Stimulated activated CD4-positive, alpha-beta T cell treated with anti-CD3 and anti-CD28 coated beads, Interleukin-15, amount 100 ng/mL, for 48 hours (primary cell): ENCODE measurements around the gene TAF4B.
"Not testable (repeated sequence)": the region's sequence is repeated elsewhere in the genome, so short reads cannot be mapped to it uniquely, and the experiment has no call there.

Source experiments
- DNase-seq, 2 donors: peaks; one replicate each; pipeline ENCODE4 v3.0.0-alpha.2; 2020; ENCODE audit warnings: low read depth in 2 of 2

TAF4B gene, protein sequence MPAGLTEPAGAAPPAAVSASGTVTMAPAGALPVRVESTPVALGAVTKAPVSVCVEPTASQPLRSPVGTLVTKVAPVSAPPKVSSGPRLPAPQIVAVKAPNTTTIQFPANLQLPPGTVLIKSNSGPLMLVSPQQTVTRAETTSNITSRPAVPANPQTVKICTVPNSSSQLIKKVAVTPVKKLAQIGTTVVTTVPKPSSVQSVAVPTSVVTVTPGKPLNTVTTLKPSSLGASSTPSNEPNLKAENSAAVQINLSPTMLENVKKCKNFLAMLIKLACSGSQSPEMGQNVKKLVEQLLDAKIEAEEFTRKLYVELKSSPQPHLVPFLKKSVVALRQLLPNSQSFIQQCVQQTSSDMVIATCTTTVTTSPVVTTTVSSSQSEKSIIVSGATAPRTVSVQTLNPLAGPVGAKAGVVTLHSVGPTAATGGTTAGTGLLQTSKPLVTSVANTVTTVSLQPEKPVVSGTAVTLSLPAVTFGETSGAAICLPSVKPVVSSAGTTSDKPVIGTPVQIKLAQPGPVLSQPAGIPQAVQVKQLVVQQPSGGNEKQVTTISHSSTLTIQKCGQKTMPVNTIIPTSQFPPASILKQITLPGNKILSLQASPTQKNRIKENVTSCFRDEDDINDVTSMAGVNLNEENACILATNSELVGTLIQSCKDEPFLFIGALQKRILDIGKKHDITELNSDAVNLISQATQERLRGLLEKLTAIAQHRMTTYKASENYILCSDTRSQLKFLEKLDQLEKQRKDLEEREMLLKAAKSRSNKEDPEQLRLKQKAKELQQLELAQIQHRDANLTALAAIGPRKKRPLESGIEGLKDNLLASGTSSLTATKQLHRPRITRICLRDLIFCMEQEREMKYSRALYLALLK

DNA sequence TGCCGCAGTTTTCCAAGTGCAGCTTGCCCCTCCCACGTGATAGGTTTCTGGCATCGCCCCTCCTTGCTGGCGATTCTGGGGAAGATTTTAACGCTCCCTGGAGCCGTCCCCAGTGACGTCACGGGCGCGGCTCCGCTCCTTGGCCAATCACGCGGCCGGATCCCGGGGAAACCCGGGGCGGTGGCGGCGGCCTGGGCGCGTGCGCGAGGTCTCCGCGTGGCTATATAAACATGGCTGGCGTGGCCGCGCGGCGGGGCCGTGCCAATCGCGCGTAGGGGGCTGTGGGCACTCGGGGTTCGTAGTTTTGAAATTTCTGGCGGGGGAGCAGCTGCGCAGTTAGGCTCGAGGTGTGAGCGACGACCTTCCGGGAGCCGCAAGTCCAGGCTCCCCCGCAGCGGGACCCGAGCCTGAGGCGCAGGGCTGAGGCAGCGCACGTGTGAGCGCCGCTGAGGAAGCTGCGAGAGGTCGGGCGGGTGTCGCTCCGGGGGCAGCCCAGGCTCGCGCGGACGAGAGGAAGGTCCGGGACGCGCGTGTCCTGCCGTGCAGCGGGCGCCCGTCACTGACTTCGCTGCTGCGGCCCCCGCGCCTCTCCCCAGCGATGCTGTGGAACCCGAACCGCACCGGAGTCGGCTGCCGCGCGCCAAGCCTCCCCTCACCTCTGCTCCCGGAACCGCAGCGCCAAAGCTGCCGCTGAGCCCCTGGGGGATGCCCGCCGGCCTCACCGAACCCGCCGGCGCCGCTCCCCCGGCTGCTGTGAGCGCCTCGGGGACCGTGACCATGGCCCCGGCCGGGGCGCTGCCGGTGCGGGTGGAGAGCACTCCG lies at the start of gene TAF4B:
Gene TAF4B (plus strand): TSS at position 217 of the 822 bp plus-strand sequence. CDS start 489 bp downstream, at position 706.
- DNase-seq: peak; percentile 87 to 92

DNA sequence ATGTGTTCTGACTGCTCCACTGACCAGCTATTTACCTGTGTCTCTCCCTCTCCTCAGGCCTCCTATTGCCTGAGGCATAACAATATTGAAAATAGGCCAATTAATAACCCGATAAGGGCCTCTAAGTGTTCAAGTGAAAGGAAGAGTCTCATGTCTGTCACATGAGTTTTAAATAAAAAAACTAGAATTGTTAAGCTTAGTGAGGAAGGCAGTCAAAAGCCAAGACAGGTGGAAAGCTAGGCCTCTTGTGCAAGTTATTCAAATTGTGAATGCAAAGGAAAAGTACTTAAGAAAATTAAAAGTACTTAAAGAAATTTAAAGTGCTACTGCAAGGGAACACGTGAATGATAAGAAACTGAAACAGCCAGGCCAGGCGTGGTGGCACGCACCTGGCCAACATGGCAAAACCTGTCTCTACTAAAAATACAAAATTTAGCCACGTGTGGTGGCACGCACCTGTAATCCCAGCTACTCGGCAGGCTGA lies 44.9 kb upstream of the TAF4B start:
- DNase-seq: no peak

DNA sequence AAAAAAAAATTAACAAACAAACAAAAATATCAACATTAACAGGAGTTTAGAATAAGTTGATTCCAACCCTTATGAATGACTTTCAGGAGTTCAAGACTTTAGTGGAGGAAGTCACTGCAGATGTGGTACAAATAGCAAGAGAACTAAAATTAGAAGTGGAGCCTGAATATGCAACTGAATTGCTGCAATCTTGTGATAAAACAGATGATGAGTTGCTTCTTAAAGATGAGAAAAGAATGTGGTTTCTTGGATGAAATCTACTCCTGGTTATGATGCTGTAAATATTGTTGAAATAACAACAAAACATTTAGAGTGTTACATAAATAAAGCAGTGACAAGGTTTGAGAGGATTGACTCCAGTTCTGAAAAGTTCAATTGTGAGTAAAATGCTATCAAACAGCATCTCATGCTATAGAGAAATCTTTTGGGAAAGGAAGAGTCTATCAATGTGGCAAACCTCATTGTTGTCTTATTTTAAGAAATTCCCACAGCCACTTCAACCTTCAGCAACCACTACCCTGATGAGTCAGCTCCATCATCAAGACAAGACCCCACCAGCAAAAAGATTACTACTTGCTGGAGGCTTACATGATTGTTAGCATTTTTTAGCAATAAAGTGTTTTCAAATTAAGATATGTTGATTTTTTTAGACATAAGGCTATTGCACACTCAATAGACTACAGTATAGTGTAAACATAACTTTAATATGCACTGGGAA lies 42.7 kb upstream of the TAF4B start:
- DNase-seq: no peak

DNA sequence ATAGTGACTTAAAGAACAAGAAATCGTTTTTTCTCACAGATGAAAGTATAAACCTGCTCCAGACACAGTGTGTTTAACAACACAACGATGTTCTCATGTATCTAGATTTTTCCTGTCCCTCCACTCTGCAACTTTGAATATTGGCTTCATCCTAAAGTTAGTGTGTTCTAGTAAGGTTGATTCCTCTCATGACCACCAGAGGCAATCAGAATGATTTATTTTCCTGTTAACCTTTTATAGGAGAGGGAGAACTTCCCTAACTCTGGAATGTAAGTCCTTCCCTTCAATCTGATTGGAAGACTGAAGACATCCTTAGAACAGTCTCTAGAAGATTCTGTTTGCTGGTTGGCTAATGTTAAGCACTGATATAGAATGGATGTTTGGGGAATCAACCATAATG lies 41.0 kb upstream of the TAF4B start:
- no peak for DNase-seq

DNA sequence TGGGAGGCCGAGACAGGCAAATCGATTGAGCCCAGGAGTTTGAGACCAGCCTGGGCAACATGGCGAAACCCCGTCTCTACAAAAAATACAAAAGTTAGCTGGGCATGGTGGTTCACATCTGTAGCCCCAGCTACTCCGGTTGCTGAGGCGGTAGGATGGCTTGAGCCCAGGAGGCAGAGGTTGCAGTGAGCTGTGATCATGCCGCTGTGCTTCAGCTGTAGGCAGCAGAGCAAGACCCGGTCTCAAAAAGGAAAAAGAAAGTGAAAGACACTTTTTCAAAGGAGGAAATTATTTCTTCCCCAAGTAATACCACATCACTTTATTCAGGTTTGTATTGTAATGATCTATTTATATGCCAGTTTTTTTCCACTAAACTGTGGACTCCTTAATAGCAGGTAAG lies 35.7 kb upstream of the TAF4B start:
- peak; percentile 4 to 8 for DNase-seq

DNA sequence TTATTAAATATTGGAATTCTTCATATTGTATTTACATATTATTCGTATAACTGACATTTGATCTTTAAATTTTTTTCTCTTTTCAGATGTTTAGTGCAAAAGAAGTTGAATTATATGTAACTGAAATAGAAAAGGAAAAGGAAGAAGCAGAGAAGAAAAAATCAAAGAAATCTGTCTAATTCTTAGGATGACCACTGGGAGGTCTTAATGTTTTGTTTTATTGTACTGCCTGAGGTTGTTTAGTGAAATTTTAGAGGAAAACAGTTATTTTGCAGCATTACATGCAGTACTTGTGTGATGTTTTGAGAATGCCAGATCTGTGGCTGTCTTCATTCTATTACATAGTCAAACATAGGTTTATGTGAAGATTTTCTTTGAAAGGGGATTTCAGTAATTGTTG lies 34.0 kb upstream of the TAF4B start:
- DNase-seq: no peak

DNA sequence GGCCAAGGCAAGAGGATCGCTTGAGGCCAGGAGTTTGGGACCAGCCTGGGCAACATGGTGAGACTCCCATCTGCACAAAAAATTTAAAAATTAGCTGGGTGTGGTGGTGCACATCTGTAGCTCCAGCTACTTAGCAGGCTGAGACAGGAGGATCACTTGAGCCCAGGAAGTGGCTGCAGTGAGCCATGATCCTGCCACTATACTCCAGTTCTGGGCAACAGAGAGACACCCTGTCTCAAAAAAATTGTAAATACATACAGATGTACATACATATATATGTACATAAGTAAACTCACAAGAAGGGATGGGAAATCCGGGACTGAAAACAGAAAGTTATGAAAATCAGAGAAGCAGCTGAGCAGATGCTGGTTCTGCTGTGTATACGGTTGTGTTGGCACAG lies 29.6 kb upstream of the TAF4B start:
- DNase-seq: no peak

DNA sequence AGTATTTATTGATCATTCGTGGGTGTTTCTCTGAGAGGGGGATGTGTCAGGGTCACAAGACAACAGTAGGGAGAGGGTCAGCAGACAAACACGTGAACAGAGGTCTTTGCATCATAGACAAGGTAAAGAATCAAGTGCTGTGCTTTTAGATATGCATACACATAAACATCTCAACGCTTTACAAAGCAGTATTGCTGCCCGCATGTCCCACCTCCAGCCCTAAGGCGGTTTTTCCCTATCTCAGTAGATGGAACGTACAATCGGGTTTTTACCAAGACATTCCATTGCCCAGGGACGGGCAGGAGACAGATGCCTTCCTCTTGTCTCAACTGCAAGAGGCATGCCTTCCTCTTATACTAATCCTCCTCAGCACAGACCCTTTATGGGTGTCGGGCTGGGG lies 24.2 kb upstream of the TAF4B start:
- DNase-seq: not testable (repeated sequence)

DNA sequence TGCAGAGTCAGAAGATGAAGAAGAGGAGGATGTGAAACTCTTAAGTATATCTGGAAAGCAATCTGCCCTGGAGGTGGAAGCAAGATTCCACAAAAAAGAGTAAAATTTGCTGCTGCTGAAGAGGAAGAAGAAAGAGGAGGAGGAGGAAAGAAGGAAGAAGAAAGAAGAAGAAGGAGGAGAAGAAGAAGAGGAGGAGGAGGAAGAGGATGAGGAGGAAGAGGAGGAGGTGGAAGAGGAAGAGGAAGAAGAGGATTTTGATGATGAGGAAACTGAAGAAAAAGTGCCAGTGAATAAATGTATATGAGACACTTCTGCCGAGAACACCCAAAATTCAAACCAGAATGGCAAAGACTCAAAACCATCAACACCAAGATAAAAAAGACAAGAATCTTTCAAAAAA lies 20.9 kb upstream of the TAF4B start:
- DNase-seq: no peak

DNA sequence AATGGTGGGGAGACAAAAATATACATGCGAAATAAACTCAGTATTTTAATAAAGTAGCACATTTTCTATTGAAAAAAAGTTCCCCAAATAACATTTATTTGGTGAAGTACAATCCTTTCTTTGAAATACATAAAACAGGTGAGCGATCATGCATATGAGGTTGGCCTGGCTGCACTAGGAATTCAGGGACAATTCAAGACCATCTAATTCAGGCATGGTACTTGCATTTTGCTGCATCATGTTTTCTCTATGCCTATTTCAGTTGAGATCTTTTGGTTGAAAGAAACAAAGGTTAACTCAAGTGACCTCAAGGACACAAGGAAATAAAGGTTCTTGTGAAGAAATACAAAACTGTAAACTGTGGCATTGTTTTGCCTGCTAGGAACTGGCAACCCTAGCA lies 19.8 kb upstream of the TAF4B start:
- DNase-seq: no peak

DNA sequence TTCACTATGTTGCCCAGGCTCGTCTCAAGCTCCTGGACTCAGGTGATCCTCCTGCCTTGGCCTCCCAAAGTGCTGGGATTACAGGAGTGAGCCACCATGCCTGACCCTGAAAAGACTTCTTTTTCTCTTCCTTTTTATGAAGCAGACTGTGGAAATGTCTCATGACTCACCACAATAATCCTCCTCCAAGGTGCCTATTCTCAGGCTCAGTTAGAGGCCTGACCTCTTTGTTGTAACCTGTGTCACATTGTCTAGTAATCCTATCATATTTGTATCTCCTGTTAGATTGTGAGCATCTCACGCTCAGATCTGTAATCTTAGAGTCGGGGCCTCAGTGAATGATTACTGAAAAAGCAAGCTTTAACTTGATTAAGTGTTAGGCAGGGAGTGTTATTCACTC lies 18.3 kb upstream of the TAF4B start:
- DNase-seq: no peak

DNA sequence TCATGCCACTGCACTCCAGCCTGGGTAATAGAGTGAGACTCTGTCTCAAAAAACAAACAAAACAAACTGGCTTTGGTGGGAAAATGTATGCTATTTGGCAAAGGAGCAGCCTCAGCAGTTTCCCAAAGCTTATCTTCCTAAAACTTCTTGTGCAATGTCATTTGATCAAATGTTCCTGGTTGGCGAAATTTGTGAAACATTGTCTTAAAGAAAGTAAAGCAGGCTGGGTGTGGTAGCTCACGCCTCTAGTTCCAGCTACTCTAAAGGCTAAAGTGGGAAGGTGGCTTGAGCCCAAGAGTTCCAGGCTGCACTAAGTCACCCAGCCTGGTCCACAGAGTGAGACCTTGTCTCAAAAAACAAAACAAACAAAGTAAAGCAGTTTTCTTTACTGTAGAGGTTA lies 17.3 kb upstream of the TAF4B start:
- no peak for DNase-seq

DNA sequence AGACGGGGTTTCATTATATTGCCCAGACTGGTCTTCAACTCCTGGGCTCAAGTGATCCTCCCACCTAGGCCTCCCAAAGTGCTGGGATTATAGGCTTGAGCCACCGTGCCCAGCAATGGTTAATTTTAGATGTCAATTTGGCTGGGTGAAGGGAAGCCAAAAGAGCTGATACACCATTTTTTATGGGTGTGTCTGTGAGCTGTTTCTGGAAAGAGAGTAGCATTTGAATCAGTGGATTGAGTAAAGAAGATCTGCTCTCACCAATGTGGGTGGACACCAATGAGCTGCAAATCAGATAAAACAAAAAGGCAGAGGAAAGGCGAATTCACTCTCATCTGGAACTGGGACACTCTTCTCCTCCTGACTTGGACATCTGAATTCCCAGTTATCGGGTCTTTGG lies 16.1 kb upstream of the TAF4B start:
- no peak for DNase-seq

DNA sequence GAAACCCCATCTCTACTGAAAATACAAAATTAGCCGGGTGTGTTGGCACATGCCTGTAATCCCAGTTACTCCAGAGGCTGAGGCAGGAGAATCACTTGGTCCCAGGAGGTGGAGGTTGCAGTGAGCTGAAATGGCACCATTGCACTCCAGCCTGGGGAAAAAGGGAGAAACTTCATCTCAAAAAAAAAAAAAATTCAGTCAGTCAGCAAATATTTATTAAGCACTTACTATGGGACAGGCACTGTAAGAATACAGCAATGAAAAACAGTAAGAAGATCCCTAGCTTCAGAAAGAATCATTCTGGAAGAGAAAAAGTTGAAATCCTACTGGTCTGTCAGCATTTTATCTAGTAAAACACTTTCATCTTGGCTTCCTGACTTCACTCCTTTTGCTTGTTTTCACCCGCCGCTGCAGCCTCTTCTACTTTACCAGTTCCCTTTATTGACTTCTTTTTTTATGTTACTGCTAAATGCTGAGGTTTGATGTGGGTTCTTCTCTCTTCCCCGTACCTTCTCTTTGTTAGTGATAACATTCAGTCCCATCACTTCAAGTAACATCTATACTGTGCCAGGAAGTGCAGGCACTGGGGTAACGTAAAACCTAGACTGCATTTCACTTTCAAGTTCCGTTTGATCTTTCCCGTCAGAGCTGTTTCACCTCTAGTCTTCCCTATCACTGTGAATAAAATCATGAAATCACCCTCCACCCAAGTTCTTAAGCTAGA lies 10.8 kb upstream of the TAF4B start:
- DNase-seq: peak; percentile 19 to 22

DNA sequence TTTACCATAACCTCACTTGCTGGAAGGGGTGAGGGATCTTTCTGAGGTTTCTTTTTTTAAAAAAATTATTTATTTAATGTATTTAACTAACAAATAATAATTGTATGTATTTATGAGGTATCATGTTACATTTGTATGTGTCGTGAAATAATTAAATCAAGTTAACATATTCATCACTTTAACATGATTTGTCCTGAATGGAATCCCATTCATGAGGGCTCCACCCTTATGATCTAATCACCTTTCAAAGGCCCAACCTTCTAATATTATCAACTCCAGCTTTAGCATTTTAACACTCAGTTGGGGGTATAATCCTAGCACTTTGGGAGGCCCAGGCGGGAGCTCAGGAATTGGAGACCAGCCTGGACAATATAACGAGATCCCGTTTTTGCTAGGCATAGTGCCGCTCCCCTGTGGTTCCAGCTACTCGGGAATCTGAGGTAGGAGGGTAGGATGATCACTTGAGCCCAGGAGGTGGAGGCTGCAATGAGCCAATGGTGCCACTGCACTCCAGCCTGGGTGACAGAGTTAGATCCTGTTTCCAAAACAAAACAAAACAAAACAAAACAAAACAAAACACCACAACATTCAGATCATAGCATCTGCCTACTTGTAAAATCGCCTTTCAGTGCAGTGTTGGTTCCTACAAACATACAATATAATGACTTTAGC lies 1.1 kb upstream of the TAF4B start:
- DNase-seq: no peak

DNA sequence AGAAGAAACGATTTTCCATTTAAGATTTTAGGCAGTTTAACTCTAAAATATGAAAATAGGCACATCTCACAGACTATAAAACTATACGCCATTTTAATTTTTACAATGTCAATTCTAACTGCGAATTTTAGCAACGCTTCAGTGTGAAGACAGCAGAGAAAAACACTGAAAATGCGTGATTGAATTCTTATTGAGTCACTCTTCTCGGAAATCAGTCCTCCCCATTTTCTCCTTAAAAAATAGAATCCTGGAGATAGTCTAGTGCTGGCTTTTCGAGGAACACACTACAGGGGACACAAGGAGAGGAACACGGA lies 373 bp upstream of the TAF4B start:
- DNase-seq: no peak

DNA sequence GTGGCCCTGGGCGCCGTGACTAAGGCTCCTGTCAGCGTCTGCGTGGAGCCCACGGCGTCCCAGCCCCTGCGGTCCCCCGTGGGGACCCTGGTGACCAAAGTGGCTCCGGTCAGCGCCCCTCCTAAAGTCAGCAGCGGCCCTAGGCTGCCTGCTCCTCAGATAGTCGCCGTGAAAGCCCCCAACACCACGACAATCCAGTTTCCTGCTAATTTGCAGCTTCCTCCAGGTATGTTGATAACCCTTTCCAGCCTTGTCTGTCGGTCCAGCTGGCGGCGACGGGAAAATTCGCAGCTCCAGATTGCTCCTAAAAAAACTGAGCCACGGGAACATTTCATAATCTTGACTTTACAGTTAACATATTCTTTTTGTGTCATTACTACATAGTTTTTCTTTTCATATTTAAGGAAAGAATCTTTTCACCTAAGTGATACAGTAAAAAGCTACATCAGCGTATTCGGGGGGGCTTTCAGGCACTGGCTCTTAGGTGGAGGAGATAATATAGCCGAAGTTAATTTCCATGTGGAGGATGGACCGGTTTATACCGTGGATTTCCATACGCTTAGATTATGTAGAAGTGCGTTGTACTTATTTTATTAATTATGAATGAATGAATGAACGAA lies 916 bp downstream of the TAF4B start:
- DNase-seq: no peak

DNA sequence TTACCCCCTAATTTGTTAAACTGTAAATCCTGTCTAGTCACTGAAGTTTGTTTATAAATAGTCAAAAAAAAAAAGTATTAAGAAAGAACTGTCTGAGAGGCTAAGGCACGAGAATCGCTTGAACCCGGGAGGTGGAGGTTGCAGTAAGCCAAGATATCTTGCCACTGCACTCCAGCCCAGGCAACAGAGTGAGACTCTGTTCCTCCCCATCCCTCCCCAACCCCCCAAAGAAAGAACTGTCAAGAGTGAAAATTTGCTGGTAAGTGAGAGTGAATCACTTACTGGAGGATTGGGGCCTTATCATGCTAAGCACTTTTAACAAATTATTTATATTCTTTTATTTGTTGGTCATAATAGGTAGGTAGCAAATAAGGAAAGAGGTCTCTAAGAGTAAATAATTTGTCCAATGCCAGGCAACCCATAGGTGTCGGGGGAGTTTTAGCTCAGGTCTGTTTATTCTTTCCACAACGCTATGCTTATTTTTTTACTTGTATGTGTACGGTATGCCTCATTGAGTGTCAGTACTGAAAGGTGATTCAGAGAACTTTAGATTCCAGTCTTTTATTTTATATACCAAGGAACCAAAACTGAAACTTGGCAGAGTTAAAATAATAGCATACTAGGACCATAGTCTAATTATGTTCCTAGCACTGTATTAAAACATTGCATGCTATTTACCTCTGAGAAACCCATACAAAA lies 2.5 kb downstream of the TAF4B start:
- DNase-seq: no peak

DNA sequence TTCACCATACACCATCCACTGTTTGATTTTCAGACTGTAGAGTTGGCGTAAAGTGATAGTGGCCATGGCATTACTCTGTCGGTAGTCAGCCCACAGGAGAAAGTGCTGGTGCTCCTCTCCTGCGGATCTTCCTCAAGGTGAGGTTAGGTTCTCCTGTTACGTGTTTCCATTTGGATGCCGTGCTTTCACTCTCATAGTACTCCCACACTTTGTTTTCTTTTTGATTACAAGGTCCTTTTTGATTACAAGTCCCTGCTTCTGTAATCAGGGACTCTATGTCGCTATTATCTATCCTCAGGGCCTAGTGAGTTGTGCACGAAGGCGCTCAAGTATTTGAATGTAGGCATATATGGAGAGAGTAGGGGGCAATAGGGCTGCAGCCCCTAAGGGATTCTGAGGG lies 4.3 kb downstream of the TAF4B start:
- DNase-seq: no peak
